ENCODE measurements around the gene MORN1. TPM values are rescaled to one million over a fixed set of nuclear protein-coding genes. Genes with fewer than 3 reads are reported as not detected.

Gene MORN1
- total and polyA plus RNA-seq, 2 of the 4 experiments (the other 2 are of a cell fraction): 3.0 to 4.2 TPM

- in situ Hi-C loops (cut with MboI; ENCODE audit: low sequenced_read_pairs): loop anchor here (25.0 kb wide), 1 partner anchor 896 kb away; no protein-coding TSS in a partner anchor
- no peak overlapping the region for H3K14ac ChIP-seq (replicated peaks; ENCODE audit: low read depth, low read length)
- no peak overlapping the region for H3K23ac ChIP-seq (ENCODE audit: low read depth, low read length)
- H3K9ac ChIP-seq (ENCODE audit: low read depth, low read length): no peak overlapping the region
- no peak overlapping the region for H3K4me2 ChIP-seq (ENCODE audit: low read depth, low read length)
- no peak overlapping the region for H2AFZ ChIP-seq (replicated peaks; ENCODE audit: low read length, poor library complexity)
- H2BK20ac ChIP-seq (ENCODE audit: low read depth, low read length): no peak overlapping the region
- no peaks in the 10 kb centered on the region for H3K9me3 ChIP-seq (ENCODE audit: control insufficient read depth, insufficient read depth, low read length)
- CTCF ChIA-PET: no interaction called here
- no peak overlapping the region for H4K91ac ChIP-seq (ENCODE audit: insufficient read depth, low read depth, low read length)
- no peak overlapping the region for H3K56ac ChIP-seq (ENCODE audit: extremely low read depth, insufficient read depth, low read length)
- no peak overlapping the region for H4K5ac ChIP-seq (ENCODE audit: low read depth, low read length)
- POLR2A ChIA-PET (ENCODE audit: unreplicated experiment): no interaction called here
- no peak overlapping the region for H3K4ac ChIP-seq (ENCODE audit: low read depth, low read length)
- H3K4me3 ChIP-seq (ENCODE audit: insufficient read depth, low read depth, low read length): no peak overlapping the region
- DNase-seq (no peak), ATAC-seq (ENCODE audit: low read depth) (no peak)
- no TSS peak for BruUV-seq (replicated peaks)
- H3K9me1 ChIP-seq (ENCODE audit: insufficient read depth, low read length): no peaks in the 10 kb centered on the region
- no peak overlapping the region for H2BK5ac ChIP-seq (ENCODE audit: low read depth, low read length, poor library complexity, severe bottlenecking)
- WGBS, 2 experiments (ENCODE audit: extremely low coverage in 2 of 2, insufficient read length in 1 of 2): 59% methylated on average over 3 of the region's 12 CpGs; no CpG with 5 or more reads in 1 of the 2 experiments
- H3K27me3 ChIP-seq (ENCODE audit: control insufficient read depth, insufficient read depth, low read length): peaks cover 5% of the 10 kb centered on the region; the same call in 1 of the 2 replicates
- H2BK120ac ChIP-seq (ENCODE audit: low read depth, low read length): no peak overlapping the region
- dilution Hi-C loops (cut with HindIII; ENCODE audit: low sequenced_read_pairs, unreplicated experiment): no loop called here
- H4K20me1 ChIP-seq (ENCODE audit: insufficient read depth, low read length): no peaks in the 10 kb centered on the region
- TF ChIP-seq BHLHE40 (IDR thresholded peaks at IDR 0.05; ENCODE audit: low read depth, low read length) (no peak), RFX5 (IDR thresholded peaks at IDR 0.05; ENCODE audit: low read depth, low read length) (no peak), FOS (IDR thresholded peaks at IDR 0.05; ENCODE audit: low read depth, low read length) (no peak)
- H2BK15ac ChIP-seq (ENCODE audit: low read depth, low read length): no peak overlapping the region
- H3K79me1 ChIP-seq (ENCODE audit: low read depth in 1 of 2, low read length in 2 of 2): peaks cover 4 to 21% of the 10 kb centered on the region in 2 experiments; a peak in 3 of 4 replicates
- no peak overlapping the region for H3K27ac ChIP-seq (ENCODE audit: insufficient read depth, low read length)
- H2AK9ac ChIP-seq (replicated peaks; ENCODE audit: low read depth, low read length, poor library complexity): no peak overlapping the region
- no peak overlapping the region for H2AK5ac ChIP-seq (ENCODE audit: low read depth, low read length)
- H3K18ac ChIP-seq (ENCODE audit: low read depth, low read length): no peak overlapping the region
- peaks cover 12% of the 10 kb centered on the region for H3K4me1 ChIP-seq (ENCODE audit: control insufficient read depth, insufficient read depth, low read length)
- intact Hi-C loops (cut with micrococcal nuclease): loop anchor here (10.0 kb wide), 1 partner anchor 898 kb away; no protein-coding TSS in a partner anchor
- no peaks in the 10 kb centered on the region for H3K36me3 ChIP-seq (ENCODE audit: control insufficient read depth, insufficient read depth, low read length)
- H4K8ac ChIP-seq (ENCODE audit: low read depth in 2 of 2, low read length in 2 of 2): no peak overlapping the region
Measured at GRCh38 chr1:2416403-2416802, 25.0 kb upstream of the MORN1 start.

All from IMR-90 (cell line).